Rectal smooth muscle tissue (tissue), 1 donor: ENCODE measurements around the gene LRRK1.
"Not testable (repeated sequence)": the region's sequence is repeated elsewhere in the genome, so short reads cannot be mapped to it uniquely, and the experiment has no call there.

Source experiments
- H3K27ac ChIP-seq: one replicate; pipeline ENCODE4 v1.7.0; 2013; ENCODE audit warnings: low read depth, low read length, inconsistent platforms
- H3K27me3 ChIP-seq: one replicate; pipeline ENCODE4 v1.7.0; 2013; ENCODE audit warnings: low read length; ENCODE audit not compliant: control insufficient read depth, insufficient read depth
- H3K36me3 ChIP-seq: one replicate; pipeline ENCODE4 v1.7.0; 2013; ENCODE audit warnings: low read length; ENCODE audit not compliant: control insufficient read depth, insufficient read depth
- H3K4me1 ChIP-seq: one replicate; pipeline ENCODE4 v1.7.0; 2013; ENCODE audit warnings: low read length; ENCODE audit not compliant: control insufficient read depth, insufficient read depth
- H3K4me3 ChIP-seq: one replicate; pipeline ENCODE4 v1.7.0; 2013; ENCODE audit warnings: low read length
- H3K9ac ChIP-seq: one replicate; pipeline ENCODE4 v1.7.0; 2013; ENCODE audit warnings: low read length

The LRRK1 gene

DNA sequence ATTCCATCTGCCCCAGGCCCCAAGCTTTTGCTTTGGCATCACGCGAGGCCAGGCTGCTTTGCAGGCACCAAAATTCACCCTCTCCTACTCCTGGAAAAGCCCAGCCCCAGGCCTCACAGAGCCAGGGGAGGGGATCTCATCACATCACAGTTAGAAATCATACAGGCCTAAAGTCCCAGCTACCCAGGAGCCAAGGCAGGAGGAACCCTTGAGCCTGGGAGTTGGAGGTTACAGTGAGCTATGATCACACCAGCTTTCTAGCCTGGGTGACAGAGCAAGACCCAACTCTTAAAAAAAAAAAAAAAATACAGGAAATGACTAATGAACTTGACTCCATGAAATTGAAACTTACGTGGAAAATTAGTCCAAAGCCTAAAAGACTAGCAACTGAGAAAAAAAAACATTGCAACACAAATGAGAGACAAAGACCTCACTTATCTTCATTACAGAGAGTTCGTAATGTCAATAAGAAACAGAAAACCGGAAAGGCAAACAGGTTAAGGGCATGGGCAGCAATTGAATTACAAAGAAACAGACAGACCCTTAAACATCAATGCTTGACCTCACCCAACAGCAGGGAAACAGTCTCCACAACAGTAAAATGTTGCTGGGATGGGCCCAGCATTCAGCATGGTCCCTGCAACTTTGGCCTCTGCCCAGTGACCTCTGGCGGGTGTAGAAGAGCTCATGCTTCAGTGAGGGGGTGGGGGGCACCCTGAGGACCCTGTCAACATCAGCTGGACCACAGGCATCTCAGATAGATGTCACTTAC, 151.5 kb downstream of the LRRK1 start:
- Histone ChIP-seq H3K27me3 (no peaks in the 10 kb centered on the region), H3K4me3 (no peak overlapping the region), H3K4me1 (no peaks in the 10 kb centered on the region), H3K36me3 (peaks cover 3% of the 10 kb centered on the region), H3K27ac (no peak overlapping the region), H3K9ac (no peak overlapping the region)

GRCh38 chr15:101071651-101072050, 152.5 kb downstream of the LRRK1 start:
- Histone ChIP-seq H3K27ac (no peak overlapping the region), H3K4me3 (no peak overlapping the region), H3K4me1 (no peaks in the 10 kb centered on the region)

DNA sequence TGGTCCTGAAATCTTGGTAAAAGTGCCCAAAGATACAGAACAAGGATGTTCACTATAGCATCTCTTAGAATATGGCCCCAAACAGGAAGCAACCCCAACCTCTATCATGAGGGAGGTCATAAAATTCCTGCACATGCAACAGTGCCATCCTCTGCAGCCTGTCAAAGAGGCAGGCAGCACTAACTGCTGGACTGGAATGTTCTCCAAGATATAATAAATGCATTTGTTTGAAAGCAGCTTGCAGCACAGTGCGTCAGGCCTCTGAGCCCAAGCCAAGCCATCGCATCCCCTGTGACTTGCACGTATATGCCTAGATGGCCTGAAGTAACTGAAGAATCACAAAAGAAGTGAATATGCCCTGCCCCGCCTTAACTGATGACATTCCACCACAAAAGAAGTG, 153.1 kb downstream of the LRRK1 start:
- not testable (repeated sequence) for H3K4me3 ChIP-seq, H3K9ac ChIP-seq, H3K27me3 ChIP-seq, H3K36me3 ChIP-seq, H3K27ac ChIP-seq, H3K4me1 ChIP-seq

More at GRCh38 chr15:101071651-101072050, 152.5 kb downstream of the LRRK1 start:
- Histone ChIP-seq H3K27me3 (no peaks in the 10 kb centered on the region), H3K36me3 (peaks cover 2% of the 10 kb centered on the region), H3K9ac (no peak overlapping the region)

- not testable (repeated sequence) for H3K27me3 ChIP-seq, H3K9ac ChIP-seq, H3K27ac ChIP-seq, H3K4me1 ChIP-seq, H3K36me3 ChIP-seq, H3K4me3 ChIP-seq
Observed at GRCh38 chr15:101077806-101078668, 158.9 kb downstream of the LRRK1 start.

GRCh38 chr15:101078669-101079323, 159.6 kb downstream of the LRRK1 start:
- Histone ChIP-seq H3K36me3 (no peaks in the 10 kb centered on the region), H3K4me3 (no peak overlapping the region), H3K27me3 (no peaks in the 10 kb centered on the region), H3K27ac (no peak overlapping the region), H3K4me1 (no peaks in the 10 kb centered on the region), H3K9ac (no peak overlapping the region)

DNA sequence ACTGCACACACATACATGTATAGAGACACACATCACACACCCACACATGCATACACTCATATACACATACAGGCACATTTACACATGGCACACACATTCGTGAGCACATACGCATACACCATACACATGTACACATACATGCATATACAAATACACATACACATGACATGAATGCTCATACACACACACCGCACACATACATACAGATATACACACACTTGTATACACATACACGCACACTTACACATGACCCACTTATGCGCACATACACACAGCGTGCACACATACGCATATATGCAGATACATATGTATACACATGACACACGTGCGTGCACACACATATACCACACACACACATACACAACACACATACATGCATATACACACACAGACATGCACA, 162.7 kb downstream of the LRRK1 start:
- Histone ChIP-seq H3K36me3 (no peaks in the 10 kb centered on the region), H3K27me3 (no peaks in the 10 kb centered on the region), H3K9ac (no peak overlapping the region), H3K4me3 (no peak overlapping the region), H3K4me1 (no peaks in the 10 kb centered on the region), H3K27ac (no peak overlapping the region)

DNA sequence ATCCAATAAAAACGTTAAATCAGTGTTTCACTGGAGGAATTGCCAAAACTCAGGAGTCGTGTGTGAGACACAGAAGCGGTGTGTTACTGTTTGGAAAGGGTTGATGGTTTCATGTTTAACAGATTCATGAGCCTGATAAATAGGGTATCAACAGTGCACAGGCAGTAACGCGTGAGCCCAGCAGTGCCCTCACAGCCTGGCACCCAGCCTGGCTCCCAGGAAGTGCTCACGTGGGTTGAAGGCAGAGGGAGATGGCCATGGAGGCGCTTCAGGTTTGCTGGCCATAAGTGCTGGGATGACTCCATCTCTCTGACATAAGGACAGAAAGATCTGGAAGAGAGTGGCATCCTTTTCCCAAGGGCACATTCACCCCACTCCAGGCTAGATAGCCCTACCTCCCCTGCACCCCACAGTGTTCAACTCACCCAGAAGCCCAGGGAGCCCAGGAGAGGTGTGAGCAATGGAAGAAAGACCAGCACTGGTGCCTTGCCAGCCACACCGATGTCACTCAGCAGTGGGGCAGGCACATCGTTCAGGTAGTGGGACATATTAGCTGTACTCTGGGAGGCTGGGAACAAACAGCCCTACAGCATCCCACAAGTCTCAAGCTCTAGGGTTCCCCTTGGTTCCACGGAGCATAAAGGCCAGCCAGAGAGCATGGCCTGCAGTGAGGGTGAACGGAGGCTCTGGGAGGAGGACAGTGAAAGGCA, 164.3 kb downstream of the LRRK1 start:
- Histone ChIP-seq H3K27me3 (no peaks in the 10 kb centered on the region), H3K4me3 (no peak overlapping the region), H3K4me1 (no peaks in the 10 kb centered on the region)

GRCh38 chr15:101084801-101085200, 165.6 kb downstream of the LRRK1 start:
- H3K27ac ChIP-seq = no peak overlapping the region
- no peak overlapping the region for H3K9ac ChIP-seq
- no peak overlapping the region for H3K4me3 ChIP-seq
- H3K36me3 ChIP-seq = no peaks in the 10 kb centered on the region
- no peaks in the 10 kb centered on the region for H3K4me1 ChIP-seq
- H3K27me3 ChIP-seq = no peaks in the 10 kb centered on the region

More for the DNA sequence above, 164.3 kb downstream of the LRRK1 start:
- H3K9ac ChIP-seq = no peak overlapping the region
- H3K27ac ChIP-seq = no peak overlapping the region
- H3K36me3 ChIP-seq = no peaks in the 10 kb centered on the region

GRCh38 chr15:101085311-101085700, 166.1 kb downstream of the LRRK1 start:
- Histone ChIP-seq H3K27me3 (no peaks in the 10 kb centered on the region), H3K9ac (no peak overlapping the region), H3K27ac (no peak overlapping the region), H3K36me3 (no peaks in the 10 kb centered on the region), H3K4me3 (no peak overlapping the region), H3K4me1 (no peaks in the 10 kb centered on the region)

DNA sequence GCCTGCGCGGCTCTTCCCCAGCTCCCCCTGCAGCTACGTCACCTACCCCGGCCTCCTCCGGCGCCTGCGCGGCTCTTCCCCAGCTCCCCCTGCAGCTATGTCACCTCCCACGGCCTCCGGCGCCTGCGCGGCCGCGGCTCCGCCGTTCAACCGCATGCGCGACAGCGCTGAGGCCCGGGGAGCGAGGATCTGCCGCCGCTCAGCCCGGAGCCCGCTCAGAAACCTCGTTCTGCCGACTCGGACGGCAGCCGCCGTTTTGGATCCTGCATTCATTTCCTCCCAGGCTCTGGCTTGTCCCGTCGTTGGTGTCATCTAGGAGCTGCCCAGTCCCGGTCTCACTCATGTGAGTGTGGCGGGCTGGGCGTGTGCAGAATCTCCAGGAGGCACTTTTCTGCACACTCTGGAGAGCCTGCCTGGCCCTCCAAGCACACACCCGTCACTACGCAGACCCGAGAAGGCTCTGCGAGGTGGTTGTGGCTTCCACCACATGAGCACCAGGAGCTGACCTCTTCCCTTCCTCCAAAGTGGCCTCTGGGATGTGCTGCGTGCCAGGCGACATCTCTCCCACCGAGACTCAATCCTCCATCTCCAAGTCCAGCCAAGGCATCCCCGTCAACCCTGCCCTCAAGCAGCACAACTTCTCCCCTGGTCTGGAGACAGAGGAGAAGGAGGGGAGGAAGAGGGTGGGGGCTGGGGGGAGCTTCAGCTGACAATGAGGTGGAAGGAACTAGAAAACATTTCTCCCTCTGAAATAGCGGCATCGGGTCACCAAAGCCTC, 167.4 kb downstream of the LRRK1 start:
- Histone ChIP-seq H3K36me3 (no peaks in the 10 kb centered on the region), H3K4me3 (no peak overlapping the region), H3K9ac (no peak overlapping the region), H3K4me1 (peaks cover 3% of the 10 kb centered on the region), H3K27ac (no peak overlapping the region), H3K27me3 (no peaks in the 10 kb centered on the region)

- Histone ChIP-seq H3K36me3 (no peaks in the 10 kb centered on the region), H3K27ac (no peak overlapping the region), H3K4me3 (no peak overlapping the region), H3K27me3 (no peaks in the 10 kb centered on the region), H3K9ac (no peak overlapping the region), H3K4me1 (peaks cover 3% of the 10 kb centered on the region)
Observed at GRCh38 chr15:101087172-101087769, 168.1 kb downstream of the LRRK1 start.
